ENCODE measurements around the gene ETS1.

ETS1 gene

GRCh38 chr11:128503245-128503991 is 83.9 kb downstream of the ETS1 start:
- Mint-ChIP-seq H3K27me3 (peaks cover 16% of the 10 kb centered on the region), H3K36me3 (ENCODE audit: low read depth) (no peaks in the 10 kb centered on the region), H3K4me3 (no peak overlapping the region), H3K4me1 (ENCODE audit: low read depth) (peaks cover 25% of the 10 kb centered on the region), H3K9me3 (no peaks in the 10 kb centered on the region), H3K27ac (no peak overlapping the region)
- intact Hi-C loops (cut with micrococcal nuclease) = no loop called here

GRCh38 chr11:128502726-128503125 is 84.6 kb downstream of the ETS1 start:
- Mint-ChIP-seq H3K4me1 (ENCODE audit: low read depth) (peaks cover 26% of the 10 kb centered on the region), H3K9me3 (no peaks in the 10 kb centered on the region), H3K27me3 (peaks cover 16% of the 10 kb centered on the region), H3K4me3 (no peak overlapping the region), H3K27ac (no peak overlapping the region), H3K36me3 (ENCODE audit: low read depth) (no peaks in the 10 kb centered on the region)
- intact Hi-C loops (cut with micrococcal nuclease) = no loop called here

GRCh38 chr11:128501632-128502549 is 85.5 kb downstream of the ETS1 start:
- H3K4me1 Mint-ChIP-seq (ENCODE audit: low read depth) = peaks cover 27% of the 10 kb centered on the region
- no peaks in the 10 kb centered on the region for H3K9me3 Mint-ChIP-seq
- no peak overlapping the region for H3K4me3 Mint-ChIP-seq
- H3K27me3 Mint-ChIP-seq = peaks cover 7% of the 10 kb centered on the region
- intact Hi-C loops (cut with micrococcal nuclease) = no loop called here
- H3K27ac Mint-ChIP-seq = no peak overlapping the region
- no peaks in the 10 kb centered on the region for H3K36me3 Mint-ChIP-seq (ENCODE audit: low read depth)

GRCh38 chr11:128501008-128501407 is 86.3 kb downstream of the ETS1 start:
- Mint-ChIP-seq H3K4me3 (no peak overlapping the region), H3K36me3 (ENCODE audit: low read depth) (no peaks in the 10 kb centered on the region)

GRCh38 chr11:128500493-128500892 is 86.9 kb downstream of the ETS1 start:
- no peaks in the 10 kb centered on the region for H3K9me3 Mint-ChIP-seq
- H3K4me3 Mint-ChIP-seq = no peak overlapping the region
- no peaks in the 10 kb centered on the region for H3K27me3 Mint-ChIP-seq
- peaks cover 28% of the 10 kb centered on the region for H3K4me1 Mint-ChIP-seq (ENCODE audit: low read depth)
- H3K27ac Mint-ChIP-seq = no peak overlapping the region
- H3K36me3 Mint-ChIP-seq (ENCODE audit: low read depth) = no peaks in the 10 kb centered on the region
- intact Hi-C loops (cut with micrococcal nuclease) = no loop called here

More at GRCh38 chr11:128501008-128501407, 86.3 kb downstream of the ETS1 start:
- intact Hi-C loops (cut with micrococcal nuclease) = no loop called here
- Mint-ChIP-seq H3K27me3 (no peaks in the 10 kb centered on the region), H3K9me3 (no peaks in the 10 kb centered on the region), H3K27ac (no peak overlapping the region), H3K4me1 (ENCODE audit: low read depth) (peaks cover 28% of the 10 kb centered on the region)

GRCh38 chr11:128499613-128500253 is 87.6 kb downstream of the ETS1 start:
- Mint-ChIP-seq H3K9me3 (no peaks in the 10 kb centered on the region), H3K27me3 (no peaks in the 10 kb centered on the region), H3K4me3 (no peak overlapping the region), H3K4me1 (ENCODE audit: low read depth) (peaks cover 28% of the 10 kb centered on the region), H3K36me3 (ENCODE audit: low read depth) (no peaks in the 10 kb centered on the region), H3K27ac (no peak overlapping the region)
- intact Hi-C loops (cut with micrococcal nuclease) = no loop called here

GRCh38 chr11:128498721-128499245 is 88.6 kb downstream of the ETS1 start:
- no peak overlapping the region for H3K27ac Mint-ChIP-seq
- H3K36me3 Mint-ChIP-seq (ENCODE audit: low read depth) = no peaks in the 10 kb centered on the region
- no peak overlapping the region for H3K4me3 Mint-ChIP-seq
- no peaks in the 10 kb centered on the region for H3K27me3 Mint-ChIP-seq
- peaks cover 28% of the 10 kb centered on the region for H3K4me1 Mint-ChIP-seq (ENCODE audit: low read depth)
- intact Hi-C loops (cut with micrococcal nuclease) = no loop called here
- H3K9me3 Mint-ChIP-seq = no peaks in the 10 kb centered on the region

- H3K27ac Mint-ChIP-seq = no peak overlapping the region
- H3K4me1 Mint-ChIP-seq (ENCODE audit: low read depth) = peaks cover 35% of the 10 kb centered on the region
- H3K27me3 Mint-ChIP-seq = no peaks in the 10 kb centered on the region
- no peaks in the 10 kb centered on the region for H3K36me3 Mint-ChIP-seq (ENCODE audit: low read depth)
- intact Hi-C loops (cut with micrococcal nuclease) = no loop called here
- H3K4me3 Mint-ChIP-seq = no peak overlapping the region
- no peaks in the 10 kb centered on the region for H3K9me3 Mint-ChIP-seq
These were observed 89.6 kb downstream of the ETS1 start for GRCh38 chr11:128497776-128498095.

GRCh38 chr11:128497061-128497775 is 90.1 kb downstream of the ETS1 start:
- Mint-ChIP-seq H3K36me3 (ENCODE audit: low read depth) (no peaks in the 10 kb centered on the region), H3K4me1 (ENCODE audit: low read depth) (peaks cover 35% of the 10 kb centered on the region), H3K4me3 (no peak overlapping the region), H3K27me3 (no peaks in the 10 kb centered on the region), H3K9me3 (no peaks in the 10 kb centered on the region), H3K27ac (no peak overlapping the region)
- intact Hi-C loops (cut with micrococcal nuclease) = no loop called here

GRCh38 chr11:128496692-128497060 is 90.7 kb downstream of the ETS1 start:
- Mint-ChIP-seq H3K4me3 (no peak overlapping the region), H3K36me3 (ENCODE audit: low read depth) (no peaks in the 10 kb centered on the region), H3K4me1 (ENCODE audit: low read depth) (peaks cover 32% of the 10 kb centered on the region), H3K27ac (no peak overlapping the region), H3K9me3 (no peaks in the 10 kb centered on the region), H3K27me3 (no peaks in the 10 kb centered on the region)
- intact Hi-C loops (cut with micrococcal nuclease) = no loop called here

- no peaks in the 10 kb centered on the region for H3K36me3 Mint-ChIP-seq (ENCODE audit: low read depth)
- no peak overlapping the region for H3K4me3 Mint-ChIP-seq
- intact Hi-C loops (cut with micrococcal nuclease) = no loop called here
- no peaks in the 10 kb centered on the region for H3K9me3 Mint-ChIP-seq
- no peak overlapping the region for H3K27ac Mint-ChIP-seq
- H3K4me1 Mint-ChIP-seq (ENCODE audit: low read depth) = peaks cover 34% of the 10 kb centered on the region
- no peaks in the 10 kb centered on the region for H3K27me3 Mint-ChIP-seq
These were observed 91.1 kb downstream of the ETS1 start for GRCh38 chr11:128496249-128496648.

- Mint-ChIP-seq H3K36me3 (ENCODE audit: low read depth) (peaks cover 7% of the 10 kb centered on the region), H3K27ac (no peak overlapping the region), H3K9me3 (no peaks in the 10 kb centered on the region), H3K4me3 (no peak overlapping the region), H3K4me1 (ENCODE audit: low read depth) (peaks cover 39% of the 10 kb centered on the region), H3K27me3 (no peaks in the 10 kb centered on the region)
- intact Hi-C loops (cut with micrococcal nuclease) = no loop called here
These were observed 92.7 kb downstream of the ETS1 start for GRCh38 chr11:128494418-128495332.

- intact Hi-C loops (cut with micrococcal nuclease) = no loop called here
These were observed 93.8 kb downstream of the ETS1 start for GRCh38 chr11:128493570-128493965.

More at GRCh38 chr11:128493570-128493965, 93.8 kb downstream of the ETS1 start:
- Mint-ChIP-seq H3K9me3 (no peaks in the 10 kb centered on the region), H3K36me3 (ENCODE audit: low read depth) (peaks cover 16% of the 10 kb centered on the region), H3K27me3 (no peaks in the 10 kb centered on the region), H3K27ac (no peak overlapping the region), H3K4me3 (no peak overlapping the region), H3K4me1 (ENCODE audit: low read depth) (peaks cover 39% of the 10 kb centered on the region)
